Stimulated activated CD4-positive, alpha-beta T cell treated with anti-CD3 and anti-CD28 coated beads, Interleukin-2, amount 100 ng/mL, for 4 hours (primary cell): ENCODE data around the gene P2RX2.

ENCODE experiments used
- DNase-seq: peaks from one replicate; pipeline ENCODE4 v3.0.0-alpha.2; 2020; ENCODE audit warnings: low read depth

Gene P2RX2

GRCh38 chr12:132662901-132663755, 44.6 kb downstream of the P2RX2 start:
- no peak for DNase-seq

- no peak for DNase-seq
Observed at GRCh38 chr12:132664206-132665148, 45.9 kb downstream of the P2RX2 start.

- no peak for DNase-seq
Observed at GRCh38 chr12:132665149-132665491, 46.5 kb downstream of the P2RX2 start.

GRCh38 chr12:132665794-132666193, 47.2 kb downstream of the P2RX2 start:
- DNase-seq, result no peak

- DNase-seq, result no peak
Observed at GRCh38 chr12:132668191-132669088, 49.9 kb downstream of the P2RX2 start.

GRCh38 chr12:132669166-132669879, 50.7 kb downstream of the P2RX2 start:
- no peak for DNase-seq
